H9 (cell line): ENCODE measurements around the gene PLSCR4. TPM values are rescaled to one million over a fixed set of nuclear protein-coding genes. Genes with fewer than 3 reads are reported as not detected.

Experiments
- DNase-seq: peaks from one replicate; pipeline ENCODE4 v3.0.0-alpha.2; 2017
- H2AFZ ChIP-seq: one replicate; pipeline ENCODE4 v1.6.1; 2013; ENCODE audit warnings: mild to moderate bottlenecking, low read length, control low read depth, moderate library complexity
- H2AK5ac ChIP-seq: 2 replicates; pipeline ENCODE4 v1.6.1; 2013; ENCODE audit warnings: low read length, control low read depth, mixed read lengths; ENCODE audit not compliant: insufficient read length
- H2BK120ac ChIP-seq: one replicate; pipeline ENCODE4 v1.6.1; 2013; ENCODE audit warnings: low read depth, mild to moderate bottlenecking, low read length, control low read depth, inconsistent platforms; ENCODE audit not compliant: poor library complexity, severe bottlenecking
- H2BK12ac ChIP-seq: 2 replicates; pipeline ENCODE4 v1.6.1; 2013; ENCODE audit warnings: low read length, control low read depth, mixed read lengths, low read depth; ENCODE audit not compliant: insufficient read length
- H2BK15ac ChIP-seq: 2 replicates; pipeline ENCODE4 v1.6.1; 2013; ENCODE audit warnings: low read depth, low read length, control low read depth
- H2BK20ac ChIP-seq: one replicate; pipeline ENCODE4 v1.6.1; 2013; ENCODE audit warnings: low read depth, mild to moderate bottlenecking, low read length, control low read depth, inconsistent platforms; ENCODE audit not compliant: poor library complexity, severe bottlenecking
- H2BK5ac ChIP-seq: 2 replicates; pipeline ENCODE4 v1.6.1; 2013; ENCODE audit warnings: low read length, control low read depth, mixed read lengths; ENCODE audit not compliant: insufficient read length
- H3K14ac ChIP-seq: 2 replicates; pipeline ENCODE4 v1.6.1; 2013; ENCODE audit warnings: low read length, control low read depth; ENCODE audit not compliant: insufficient read depth
- H3K18ac ChIP-seq: 2 replicates; pipeline ENCODE4 v1.6.1; 2013; ENCODE audit warnings: low read depth, mild to moderate bottlenecking, mixed read lengths, low read length, control low read depth; ENCODE audit not compliant: insufficient read length
- H3K23ac ChIP-seq: 2 replicates; pipeline ENCODE4 v1.6.1; 2013; ENCODE audit warnings: low read length, control low read depth, mixed read lengths, low read depth; ENCODE audit not compliant: insufficient read length
- H3K23me2 ChIP-seq: 2 replicates; pipeline ENCODE4 v1.6.1; 2013; ENCODE audit warnings: low read depth, mild to moderate bottlenecking, mixed read lengths, low read length, control low read depth; ENCODE audit not compliant: insufficient read length, poor library complexity, severe bottlenecking
- H3K27ac ChIP-seq: 2 replicates; pipeline ENCODE4 v1.5.1; 2013; ENCODE audit warnings: low read length, control low read depth, mixed read lengths, low read depth; ENCODE audit not compliant: insufficient read length
- H3K27me3 ChIP-seq: 2 replicates; pipeline ENCODE4 v1.6.1; 2013; ENCODE audit warnings: low read length, control low read depth, inconsistent platforms; ENCODE audit not compliant: insufficient read depth
- H3K4ac ChIP-seq: 2 replicates; pipeline ENCODE4 v1.6.1; 2013; ENCODE audit warnings: low read depth, mild to moderate bottlenecking, control low read depth, inconsistent platforms, low read length, moderate library complexity
- H3K4me1 ChIP-seq: 2 replicates; pipeline ENCODE4 v1.6.1; 2013; ENCODE audit warnings: low read length, control low read depth, inconsistent platforms; ENCODE audit not compliant: insufficient read depth
- H3K4me2 ChIP-seq: 2 replicates; pipeline ENCODE4 v1.6.1; 2013; ENCODE audit warnings: low read length, control low read depth, mixed read lengths; ENCODE audit not compliant: insufficient read length, insufficient read depth
- H3K56ac ChIP-seq: 2 replicates; pipeline ENCODE4 v1.6.1; 2013; ENCODE audit warnings: low read depth, mild to moderate bottlenecking, mixed read lengths, low read length, control low read depth; ENCODE audit not compliant: insufficient read length
- H3K79me1 ChIP-seq: 2 replicates; pipeline ENCODE4 v1.6.1; 2013; ENCODE audit warnings: low read depth, mild to moderate bottlenecking, moderate library complexity, low read length, control low read depth, inconsistent platforms; ENCODE audit not compliant: insufficient read depth, poor library complexity, severe bottlenecking
- H3K79me2 ChIP-seq: 2 replicates; pipeline ENCODE4 v1.6.1; 2013; ENCODE audit warnings: low read length, control low read depth, inconsistent platforms; ENCODE audit not compliant: insufficient read depth
- H3K9ac ChIP-seq: 2 replicates; pipeline ENCODE4 v1.6.1; 2013; ENCODE audit warnings: low read length, control low read depth, mixed read lengths; ENCODE audit not compliant: insufficient read length; ENCODE audit errors: extremely low read depth
- H3K9me3 ChIP-seq: one replicate; pipeline ENCODE4 v1.6.1; 2013; ENCODE audit warnings: low read depth, low read length, inconsistent platforms; ENCODE audit not compliant: control insufficient read depth
- H3T11ph ChIP-seq: one replicate; pipeline ENCODE4 v1.6.1; 2013; ENCODE audit warnings: mild to moderate bottlenecking, low read length, control low read depth, inconsistent platforms
- H4K20me1 ChIP-seq: one replicate; pipeline ENCODE4 v1.6.1; 2013; ENCODE audit not compliant: control insufficient read depth, insufficient read length, insufficient read depth
- H4K5ac ChIP-seq: 2 replicates; pipeline ENCODE4 v1.6.1; 2013; ENCODE audit warnings: low read depth, mild to moderate bottlenecking, mixed read lengths, low read length, control low read depth; ENCODE audit not compliant: insufficient read length
- H4K8ac ChIP-seq: replicated peaks from 2 replicates; pipeline ENCODE4 v1.6.1; 2013; ENCODE audit warnings: low read length, control low read depth, mixed read lengths, low read depth; ENCODE audit not compliant: insufficient read length
- H4K91ac ChIP-seq: 2 replicates; pipeline ENCODE4 v1.6.1; 2013; ENCODE audit warnings: low read depth, mild to moderate bottlenecking, moderate library complexity, mixed read lengths, low read length, control low read depth; ENCODE audit not compliant: insufficient read length
- H3K27ac Mint-ChIP-seq, 3 experiments: 2 replicates in 2 of 3; 3 replicates in 1 of 3; pipeline ENCODE4 v1.8.0; 2020 to 2021; ENCODE audit warnings: mixed read lengths in 3 of 3, mild to moderate bottlenecking in 1 of 3, moderate library complexity in 1 of 3
- H3K27me3 Mint-ChIP-seq: 2 replicates; pipeline ENCODE4 v1.8.0; 2021; ENCODE audit warnings: low read depth, mild to moderate bottlenecking, moderate library complexity, mixed read lengths
- H3K36me3 Mint-ChIP-seq, 3 experiments: 2 replicates in 2 of 3; 3 replicates in 1 of 3; pipeline ENCODE4 v1.8.0; 2020 to 2021; ENCODE audit warnings: low read depth in 3 of 3, mixed read lengths in 3 of 3; ENCODE audit not compliant: insufficient read depth in 1 of 3
- H3K4me1 Mint-ChIP-seq, 2 experiments: 2 replicates each; pipeline ENCODE4 v1.8.0; 2020; ENCODE audit warnings: mixed read lengths in 2 of 2
- H3K4me3 Mint-ChIP-seq, 2 experiments: 2 replicates in 1 of 2; 3 replicates in 1 of 2; pipeline ENCODE4 v1.8.0; 2020 to 2021; ENCODE audit warnings: mild to moderate bottlenecking in 2 of 2, mixed read lengths in 2 of 2, moderate library complexity in 1 of 2
- H3K9me3 Mint-ChIP-seq, 2 experiments: 2 replicates in 1 of 2; 3 replicates in 1 of 2; pipeline ENCODE4 v1.8.0; 2020; ENCODE audit warnings: mild to moderate bottlenecking in 2 of 2, mixed read lengths in 2 of 2, moderate library complexity in 1 of 2
- CTCF ChIP-seq: fragments of 200-600 bp; sonication (generic); conservative IDR thresholded peaks from 3 replicates; pipeline ENCODE4 v1.8.0; 2021; ENCODE audit warnings: antibody characterized with exemption, mild to moderate bottlenecking
- WGBS: extraction: QIAGEN DNeasy Blood & Tissue Kit; methylation state at CpG from one replicate; pipeline ENCODE4 v1.1.7; 2013; ENCODE audit warnings: missing lambda C conversion rate, low lambda C conversion rate, mixed read lengths; ENCODE audit not compliant: insufficient read length; ENCODE audit errors: extremely low coverage; 5-methylcytosine and 5-hydroxymethylcytosine counted together
- total RNA-seq: library from RNA; stranded (reverse); gene quantifications from 2 replicates; pipeline ENCODE4 v1.2.1, GENCODE V29; 2021

PLSCR4 gene
- total RNA-seq, 1 experiment from 2014 or later, result 1.2 TPM

DNA sequence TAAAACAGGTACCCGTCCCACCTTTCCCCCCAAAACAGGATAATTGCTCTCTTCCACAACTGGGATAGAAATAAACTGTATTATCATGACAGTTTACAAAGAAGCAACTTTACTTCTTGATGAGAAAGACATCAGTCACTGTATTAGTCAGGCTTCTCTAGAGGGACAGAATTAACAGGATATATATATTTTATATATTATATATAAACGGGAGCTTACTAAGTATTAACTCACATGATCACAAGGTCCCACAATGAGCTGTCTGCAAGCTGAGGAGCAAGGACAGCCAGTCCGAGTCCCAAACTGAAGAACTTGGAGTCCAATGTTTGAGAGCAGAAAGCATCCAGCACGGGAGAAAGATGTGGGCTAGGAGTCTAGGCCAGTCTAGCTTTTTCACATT lies 18.4 kb upstream of the PLSCR4 start:
- Mint-ChIP-seq H3K27ac (no peak overlapping the region), H3K4me3 (no peak overlapping the region), H3K4me1 (peaks cover 22 to 25% of the 10 kb centered on the region in 2 experiments), H3K27me3 (no peaks in the 10 kb centered on the region), H3K36me3 (no peaks in the 10 kb centered on the region; a peak in 1 of 7 replicates), H3K9me3 (no peaks in the 10 kb centered on the region)
- no peaks in the 10 kb centered on the region for H3K23me2 ChIP-seq
- H3K9ac ChIP-seq, result no peak overlapping the region
- H4K20me1 ChIP-seq, result no peaks in the 10 kb centered on the region
- no peak overlapping the region for H4K91ac ChIP-seq
- no peak overlapping the region for H2BK12ac ChIP-seq
- no peak for TF ChIP-seq CTCF
- H3K27ac ChIP-seq, result no peak overlapping the region
- H3K56ac ChIP-seq, result no peak overlapping the region
- H3K14ac ChIP-seq, result no peak overlapping the region
- H2BK5ac ChIP-seq, result no peak overlapping the region
- H2AK5ac ChIP-seq, result no peak overlapping the region
- H3K79me1 ChIP-seq, result no peaks in the 10 kb centered on the region
- no peak overlapping the region for H3K4me2 ChIP-seq
- no peak overlapping the region for H3K4ac ChIP-seq
- H2BK120ac ChIP-seq, result no peak overlapping the region
- no peaks in the 10 kb centered on the region for H3K27me3 ChIP-seq
- DNase-seq, result no peak
- no peak overlapping the region for H3T11ph ChIP-seq
- no CpG with 5 or more reads among the region's 4 CpGs for WGBS
- H4K8ac ChIP-seq, result no peak overlapping the region
- no peak overlapping the region for H4K5ac ChIP-seq
- H3K18ac ChIP-seq, result no peak overlapping the region
- peaks cover 6% of the 10 kb centered on the region; the same call in 1 of the 2 replicates for H3K4me1 ChIP-seq
- no peaks in the 10 kb centered on the region for H3K79me2 ChIP-seq
- no peak overlapping the region for H2AFZ ChIP-seq
- no peak overlapping the region for H2BK15ac ChIP-seq
- H2BK20ac ChIP-seq, result no peak overlapping the region
- H3K23ac ChIP-seq, result no peak overlapping the region
- H3K9me3 ChIP-seq, result no peaks in the 10 kb centered on the region
